NCI-H524 treated with DMSO at 0.1 percent for 48 hours (cell line): ENCODE measurements around the gene PARD3B.
"Not testable (repeated sequence)": the region's sequence is repeated elsewhere in the genome, so short reads cannot be mapped to it uniquely, and the experiment has no call there.

Experiments
- DNase-seq: peaks from one replicate; lab custom pipeline; 2025; lab: John Stamatoyannopoulos, UW

PARD3B gene

DNA sequence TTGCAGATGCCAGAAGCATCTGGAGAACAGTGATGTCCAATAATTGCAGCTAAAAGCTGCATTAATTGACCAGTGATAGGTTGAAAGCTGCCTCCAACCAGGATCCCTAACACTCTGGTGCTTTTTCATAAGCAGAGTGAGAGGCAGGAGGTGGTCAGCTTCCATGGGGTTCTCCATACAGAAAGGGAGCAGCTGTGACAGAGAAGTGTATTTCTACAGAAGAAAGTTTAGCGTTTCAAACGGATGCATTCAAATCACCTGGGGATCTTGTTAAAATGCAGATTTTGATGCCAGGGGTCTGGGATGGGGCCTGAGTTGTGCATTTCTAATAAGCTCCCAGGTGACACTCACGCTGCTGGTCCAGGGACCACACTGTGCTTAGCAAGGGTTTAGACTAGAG lies 920.5 kb downstream of the PARD3B start:
- no peak for DNase-seq

DNA sequence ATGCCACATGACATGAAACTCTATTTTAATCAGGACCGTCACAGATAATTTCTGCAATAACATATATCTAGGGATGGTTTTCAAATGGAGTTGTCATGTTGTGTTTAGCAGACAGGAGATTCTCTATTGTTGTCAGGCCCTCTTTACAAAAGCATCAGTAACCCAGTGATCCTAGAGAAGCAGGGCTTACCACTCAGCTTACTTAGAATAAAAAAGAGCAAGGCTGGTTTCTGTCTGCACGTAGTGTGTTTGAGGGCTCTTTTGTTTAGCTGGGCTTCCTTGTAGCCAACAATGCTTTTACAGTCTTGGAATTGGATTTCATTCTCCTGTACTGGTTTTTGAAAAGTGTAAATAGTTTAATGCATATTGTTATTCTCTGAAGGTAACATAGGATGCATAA lies 926.5 kb downstream of the PARD3B start:
- no peak for DNase-seq

DNA sequence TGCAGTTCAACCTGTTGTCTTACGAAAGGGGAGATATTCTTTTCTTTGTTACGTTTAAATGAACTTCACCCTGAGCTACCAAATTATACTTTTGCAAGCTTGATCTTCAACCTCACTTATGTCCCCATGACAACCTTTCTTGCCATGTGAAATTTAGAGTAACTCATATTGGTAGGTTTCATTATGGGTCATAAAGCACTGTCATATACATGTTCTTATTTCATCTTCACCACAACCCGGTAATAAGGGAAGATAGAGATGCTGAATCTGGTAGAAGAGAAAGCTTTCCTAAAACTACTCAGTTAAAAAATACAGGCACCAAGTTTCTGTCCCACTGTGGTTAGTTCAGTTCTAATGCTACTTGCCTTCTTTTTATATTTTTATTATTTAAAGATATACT lies 928.5 kb downstream of the PARD3B start:
- DNase-seq: no peak

DNA sequence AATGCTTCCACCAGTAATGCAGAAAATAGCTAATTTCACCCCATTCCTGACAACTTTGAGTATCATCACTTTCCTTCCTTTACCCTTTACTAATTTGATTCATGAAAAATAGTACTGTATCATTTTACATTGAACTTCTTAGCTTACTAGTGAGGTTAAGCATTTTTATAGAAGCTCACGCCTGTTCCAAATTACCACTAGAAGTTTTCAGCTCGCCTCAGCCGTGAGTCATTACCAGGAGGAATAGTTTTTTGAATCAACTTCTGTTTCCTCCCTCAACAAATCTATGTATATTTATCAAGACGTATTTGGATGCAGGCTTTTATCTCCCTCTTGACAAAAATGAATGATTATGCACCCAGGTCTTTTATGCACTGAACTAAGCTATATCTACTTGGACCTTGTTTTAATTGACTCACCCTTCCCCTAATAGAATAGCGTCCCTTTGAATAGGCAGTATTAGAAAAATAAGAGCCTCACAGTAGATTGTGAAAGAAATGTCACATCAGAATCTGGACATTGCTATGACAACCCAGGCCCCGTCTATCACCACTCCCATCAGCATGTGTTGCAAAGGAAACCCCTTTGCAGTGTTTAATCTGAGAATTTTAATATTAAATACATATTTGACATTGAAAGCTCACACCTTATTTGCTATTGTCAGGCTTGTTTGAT lies 929.6 kb downstream of the PARD3B start:
- DNase-seq: no peak

DNA sequence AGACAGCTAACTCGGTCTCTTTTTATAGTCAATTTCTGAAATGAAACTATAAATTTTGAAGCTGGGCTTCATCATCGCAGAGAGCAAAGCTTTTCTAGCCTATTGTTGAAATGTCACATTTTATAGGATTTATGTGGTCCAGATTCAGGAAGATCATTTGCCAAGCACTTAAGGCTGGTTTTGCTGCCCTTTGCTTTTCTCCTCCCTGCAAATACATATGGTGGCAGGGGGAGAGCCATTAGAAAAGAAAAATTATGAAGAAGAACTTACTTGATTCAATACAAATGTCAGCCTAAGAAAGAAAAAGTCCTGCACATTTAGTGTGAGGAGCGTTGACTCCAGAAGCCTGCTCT lies 930.1 kb downstream of the PARD3B start:
- no peak for DNase-seq

DNA sequence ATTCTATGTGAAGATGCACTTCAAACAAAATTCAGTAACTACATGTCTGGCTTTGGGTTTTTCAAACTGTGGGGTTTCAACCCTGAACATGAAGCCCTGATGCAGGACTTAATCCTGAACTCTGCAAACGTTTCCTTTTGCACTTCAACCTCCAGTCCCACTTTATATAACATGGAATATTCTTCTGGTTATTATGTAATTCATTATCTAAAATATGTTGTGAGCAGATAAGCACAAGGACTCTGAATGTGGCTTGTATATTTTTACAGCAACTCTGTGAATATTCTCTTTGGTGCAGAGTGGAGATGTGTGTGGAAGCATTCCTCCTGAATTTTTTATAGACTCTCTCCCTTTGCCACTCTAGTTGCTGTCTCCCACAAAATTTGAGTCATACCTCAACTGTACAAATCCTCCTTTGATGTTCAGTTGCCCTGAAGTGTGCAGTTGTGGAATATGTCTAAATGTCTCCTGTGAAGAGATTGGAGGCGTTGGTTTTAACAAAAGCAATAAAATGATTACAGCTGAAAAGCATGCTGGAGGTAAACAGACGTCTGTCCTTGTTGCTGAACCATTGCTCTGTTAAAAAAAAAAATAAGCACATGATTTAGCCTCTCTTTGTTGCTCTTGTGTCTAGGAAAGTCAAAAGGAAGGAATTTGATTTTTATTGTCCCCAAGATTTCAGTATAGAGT lies 931.9 kb downstream of the PARD3B start:
- DNase-seq: no peak

DNA sequence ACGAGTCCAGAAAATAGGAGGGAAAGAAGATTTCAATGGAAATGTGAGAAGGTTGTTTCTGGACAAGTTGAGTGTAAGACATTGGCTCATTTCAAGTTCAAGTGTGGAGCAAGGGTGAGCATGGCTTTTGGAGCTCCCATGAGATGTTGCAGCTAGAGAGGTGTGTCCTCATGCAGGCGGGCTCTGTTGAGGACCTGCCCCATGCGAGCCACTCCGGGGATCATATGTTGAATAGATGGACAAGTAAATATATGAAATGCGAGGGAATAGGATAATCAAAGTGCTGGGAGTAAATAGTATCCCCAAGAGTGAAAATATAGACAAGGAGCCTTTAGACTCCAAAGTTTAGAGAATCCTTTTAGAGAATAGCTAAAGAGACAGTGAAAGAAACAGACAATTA lies 936.6 kb downstream of the PARD3B start:
- DNase-seq: no peak

DNA sequence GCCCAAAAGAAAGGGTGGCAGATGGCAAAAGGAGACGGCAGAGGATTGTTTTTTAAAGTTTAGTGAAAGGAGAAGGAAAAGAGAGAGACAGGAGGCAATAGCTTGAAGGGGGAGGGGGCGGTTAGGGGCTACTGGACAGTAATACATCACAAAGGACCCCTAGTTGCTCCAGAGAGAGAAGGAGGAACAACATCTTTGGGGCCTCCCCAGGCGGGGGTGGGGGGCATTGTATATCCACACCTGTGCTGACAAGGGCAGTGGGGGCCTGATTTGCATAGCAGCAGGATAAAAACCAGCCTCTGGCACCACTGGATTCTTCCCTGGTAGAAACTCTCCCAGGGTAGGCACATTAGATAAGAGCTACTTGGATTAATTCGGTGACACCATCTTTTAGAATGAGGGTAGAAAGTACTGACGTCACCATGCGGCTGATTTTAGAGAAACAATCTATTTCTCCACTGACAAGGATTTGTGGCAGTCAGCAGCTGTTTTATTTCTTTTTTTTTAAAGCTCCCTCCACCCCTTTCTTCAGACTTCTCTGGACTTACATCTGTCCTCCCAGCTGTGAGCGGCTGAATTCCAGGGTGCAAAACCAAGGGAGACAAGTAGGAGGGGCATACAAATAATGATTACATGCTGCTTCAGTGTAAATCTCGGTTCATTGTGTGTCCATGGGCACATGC lies 937.3 kb downstream of the PARD3B start:
- DNase-seq: no peak

DNA sequence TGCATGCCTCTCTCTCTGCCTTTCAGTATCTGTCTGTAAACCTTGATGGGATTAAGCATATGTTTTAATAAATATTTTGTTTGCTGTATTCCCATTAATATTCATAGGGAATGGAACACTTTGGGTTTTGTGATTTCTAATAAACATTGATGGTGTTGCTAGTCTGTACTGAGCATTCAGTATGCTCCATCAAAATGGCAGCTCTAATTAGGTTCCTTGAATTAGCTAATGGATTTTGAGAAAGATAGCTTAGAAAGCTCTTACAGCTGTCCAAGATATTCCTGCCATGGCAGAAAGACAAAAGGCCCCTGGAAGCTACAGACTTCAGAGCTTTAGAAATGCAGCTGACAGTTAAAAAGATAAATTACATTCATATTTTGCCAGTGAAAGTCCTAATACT lies 937.8 kb downstream of the PARD3B start:
- DNase-seq: no peak

DNA sequence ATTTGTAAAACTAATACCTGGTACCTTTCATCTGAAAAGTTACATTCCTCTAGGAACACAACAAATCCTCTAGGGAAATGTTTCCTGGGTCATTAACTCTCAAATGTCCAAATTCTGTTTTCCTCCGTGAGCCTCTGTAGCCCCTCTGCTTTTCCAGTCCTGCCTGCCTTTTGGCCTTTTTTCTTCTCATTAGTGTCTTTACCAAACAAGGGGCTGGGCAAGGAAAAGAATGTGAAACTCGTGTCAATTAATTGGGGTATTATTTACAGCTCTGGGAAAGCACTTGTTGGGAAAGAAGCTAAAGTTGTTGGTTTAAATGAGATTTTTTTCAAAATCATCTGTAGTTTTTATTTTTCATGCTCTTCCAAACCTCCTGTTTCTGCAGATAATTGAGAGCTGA lies 938.9 kb downstream of the PARD3B start:
- DNase-seq: no peak

DNA sequence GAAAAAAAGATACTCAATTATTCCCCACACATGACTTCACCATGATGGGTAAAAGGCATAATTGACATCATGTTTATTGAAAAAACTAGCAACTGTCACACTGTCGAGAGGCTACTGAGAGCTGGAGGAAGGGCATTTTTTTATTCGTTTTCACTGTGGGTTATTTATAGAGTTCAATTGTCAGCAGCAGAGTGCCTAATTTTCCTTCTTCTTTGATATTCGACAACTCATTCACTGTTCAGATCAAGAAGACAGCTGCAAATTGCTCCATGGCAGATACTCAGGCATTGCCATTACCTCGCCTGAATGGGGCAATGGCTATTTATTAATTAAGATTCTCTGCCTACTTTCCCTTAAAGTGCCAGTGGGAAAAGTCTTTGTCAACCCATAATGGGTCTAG lies 939.5 kb downstream of the PARD3B start:
- DNase-seq: no peak

DNA sequence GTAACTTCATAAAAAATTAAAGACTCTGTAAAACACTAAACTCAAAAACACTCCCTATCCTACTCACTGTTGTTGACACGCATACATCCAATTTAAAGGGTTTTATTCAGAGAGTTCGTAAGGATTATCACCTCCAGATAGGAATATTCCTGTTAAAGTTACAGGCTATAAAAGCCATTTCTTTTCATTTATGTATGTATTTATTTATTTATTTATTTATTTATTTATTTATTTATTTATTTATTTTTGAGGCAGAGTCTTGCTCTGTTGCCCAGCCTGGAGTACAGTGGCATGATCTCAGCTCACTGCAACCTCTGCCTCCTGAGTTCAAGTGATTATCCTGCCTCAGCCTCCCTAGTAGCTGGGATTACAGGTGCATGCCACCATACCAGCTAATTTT lies 948.3 kb downstream of the PARD3B start:
- DNase-seq: not testable (repeated sequence)

DNA sequence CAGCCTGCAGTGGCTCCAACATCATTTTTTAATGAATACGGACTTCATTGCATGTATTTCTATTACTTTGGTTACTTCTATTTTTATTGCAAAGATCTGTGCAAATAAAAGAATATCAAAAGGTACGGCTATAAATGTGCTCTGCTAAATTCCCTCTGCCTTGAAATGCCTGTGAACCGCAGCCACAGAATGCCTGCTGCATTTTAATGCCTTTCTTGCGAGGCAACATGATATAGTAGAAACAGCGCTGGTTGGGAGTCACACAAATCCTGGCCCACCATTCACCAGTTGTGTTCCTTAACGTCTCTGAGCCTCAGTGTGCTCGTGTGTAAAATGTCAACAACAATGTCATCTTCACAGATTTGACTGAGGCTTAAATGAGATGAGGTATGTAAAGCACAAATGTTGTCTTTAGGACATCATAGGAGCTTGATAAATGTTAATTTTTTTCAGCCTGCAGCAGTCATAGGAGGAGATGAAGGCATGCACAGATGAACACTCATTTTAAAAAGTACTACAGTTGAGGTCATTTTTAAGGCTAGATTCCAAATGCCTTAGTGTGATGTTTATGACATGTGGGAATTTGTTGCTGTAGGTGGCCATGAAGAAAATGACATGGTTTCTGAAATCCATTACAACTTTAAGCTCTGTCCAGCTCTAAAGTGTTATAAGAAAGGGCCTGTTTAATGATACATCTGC lies 949.4 kb downstream of the PARD3B start:
- no peak for DNase-seq

DNA sequence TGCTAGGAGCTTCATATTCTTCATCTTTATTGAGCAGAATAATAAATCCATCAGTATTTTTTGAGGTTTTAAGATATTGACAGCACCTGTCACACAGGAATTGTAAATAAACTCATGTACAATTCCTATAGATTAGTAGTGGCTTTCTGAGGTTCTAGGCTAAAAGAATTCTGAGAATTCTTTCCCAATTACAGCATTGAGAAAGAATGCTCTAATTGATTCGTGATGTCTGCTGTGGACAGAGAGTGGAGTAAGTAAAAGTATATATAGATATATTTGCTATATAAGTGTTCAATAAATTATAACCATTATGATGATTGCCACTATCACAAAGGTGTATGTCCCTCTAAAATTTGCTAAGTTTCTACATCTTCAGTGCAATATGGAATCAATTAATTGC lies 950.5 kb downstream of the PARD3B start:
- DNase-seq: no peak

DNA sequence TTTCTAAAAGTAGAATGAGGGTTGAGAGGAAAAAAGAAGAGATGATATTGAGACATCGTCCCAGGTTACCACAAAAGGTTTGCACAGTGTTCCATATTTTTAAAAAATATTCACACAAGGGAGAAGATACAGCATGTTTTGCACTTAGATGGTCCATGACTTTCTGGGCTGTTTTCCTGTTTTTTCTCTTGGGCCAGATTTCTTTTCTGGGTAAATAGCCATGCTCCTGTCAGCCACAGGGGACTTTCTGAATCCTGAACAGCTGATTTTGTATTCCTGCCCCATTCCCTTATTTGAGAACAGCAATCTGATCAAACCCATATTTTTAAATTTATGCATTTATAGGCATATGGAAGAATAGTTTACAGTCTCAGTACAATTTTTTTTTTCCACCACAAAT lies 951.1 kb downstream of the PARD3B start:
- no peak for DNase-seq

DNA sequence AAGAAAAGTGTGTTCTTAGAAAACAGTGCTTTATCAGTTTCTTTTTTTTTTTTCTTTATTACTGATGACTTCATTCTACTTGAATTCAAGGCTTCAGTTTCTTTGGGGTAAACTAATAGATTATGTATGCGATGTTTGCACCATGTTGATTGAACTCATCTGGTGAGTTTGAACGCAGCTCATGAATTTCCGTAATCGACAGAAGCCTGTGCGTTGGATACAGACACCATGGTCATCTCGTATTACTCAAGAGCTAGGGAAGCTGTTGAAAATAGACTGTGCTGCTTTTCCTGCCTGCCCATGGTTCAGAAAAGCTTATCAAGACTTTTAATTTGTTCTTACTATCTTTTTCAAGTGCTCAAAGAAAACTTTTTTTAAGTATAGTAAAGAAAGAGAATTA lies 951.5 kb downstream of the PARD3B start:
- DNase-seq: no peak

DNA sequence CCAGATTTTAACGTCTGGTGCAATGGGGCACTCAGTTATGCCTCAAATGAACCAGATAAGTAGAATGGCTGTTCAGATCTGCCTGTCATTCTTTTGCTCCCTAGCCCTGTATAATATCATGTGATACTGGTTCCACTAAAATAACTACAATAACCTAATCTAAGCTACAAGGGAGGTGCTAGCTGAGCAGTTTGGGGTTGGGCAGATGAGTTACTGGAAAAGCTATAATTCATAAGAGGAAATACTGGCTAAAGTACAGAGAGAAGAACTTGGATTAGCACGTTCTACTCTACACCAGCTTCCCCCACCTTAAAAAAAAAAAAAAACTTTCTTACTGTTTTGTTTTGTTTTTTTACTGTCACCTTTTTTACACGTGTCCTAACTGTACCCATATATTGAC lies 953.7 kb downstream of the PARD3B start:
- DNase-seq: no peak

DNA sequence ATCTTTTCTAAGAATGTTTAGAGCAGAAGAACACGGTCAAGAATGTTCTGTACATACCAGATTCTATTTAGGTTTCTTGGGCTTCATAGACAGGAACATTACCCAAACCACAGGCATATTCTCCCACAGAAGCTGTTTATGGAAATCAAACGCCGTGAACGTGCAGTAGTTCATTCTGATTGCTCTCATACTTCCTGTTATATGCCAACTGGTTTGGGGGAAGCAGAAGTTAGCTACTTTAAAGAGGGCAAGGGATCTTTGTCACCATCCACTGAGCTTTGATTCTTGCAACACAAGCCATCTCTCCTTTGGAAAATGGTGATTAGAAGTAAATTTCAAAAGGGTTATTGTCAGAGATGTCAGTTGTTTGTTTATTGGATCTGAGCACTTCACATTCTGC lies 954.8 kb downstream of the PARD3B start:
- no peak for DNase-seq

DNA sequence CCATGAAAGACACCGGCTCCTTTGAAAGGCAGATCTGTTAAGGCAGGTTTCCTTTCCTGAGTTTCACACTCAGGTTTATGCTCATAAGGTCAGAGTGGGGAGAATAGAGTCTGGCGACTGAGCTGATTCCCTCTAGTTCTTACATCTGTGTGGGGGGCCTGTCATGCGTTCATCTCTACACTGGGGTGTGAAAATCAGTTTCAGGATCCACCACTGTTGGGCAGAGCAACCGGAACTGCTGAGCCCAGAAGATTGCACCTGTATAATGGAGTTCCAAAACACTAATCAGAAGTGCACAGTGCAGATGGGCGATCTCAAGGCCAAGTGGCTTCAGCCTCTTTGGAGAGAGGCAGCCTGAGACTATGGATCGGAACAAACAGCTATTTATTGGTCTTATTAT lies 955.7 kb downstream of the PARD3B start:
- DNase-seq: no peak

DNA sequence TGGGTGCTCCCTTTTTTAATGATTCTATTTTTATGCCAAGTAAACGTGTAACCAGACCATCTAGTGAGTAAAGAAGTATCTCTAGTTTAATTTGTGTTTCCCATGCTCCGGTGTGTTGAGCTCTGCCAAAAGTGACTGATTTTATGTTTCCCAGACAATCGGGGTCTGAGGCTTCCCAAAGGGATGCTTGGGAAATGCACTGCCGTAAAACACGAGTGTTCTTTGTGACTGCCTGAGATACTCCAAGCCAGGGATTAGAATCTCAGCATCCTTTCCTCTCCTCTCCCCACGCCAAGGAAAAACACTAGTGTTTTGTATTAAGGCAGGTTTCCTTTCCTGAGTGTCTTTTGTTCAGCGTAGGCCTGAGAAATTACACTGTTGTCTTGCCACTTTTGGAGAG lies 956.6 kb downstream of the PARD3B start:
- DNase-seq: no peak

DNA sequence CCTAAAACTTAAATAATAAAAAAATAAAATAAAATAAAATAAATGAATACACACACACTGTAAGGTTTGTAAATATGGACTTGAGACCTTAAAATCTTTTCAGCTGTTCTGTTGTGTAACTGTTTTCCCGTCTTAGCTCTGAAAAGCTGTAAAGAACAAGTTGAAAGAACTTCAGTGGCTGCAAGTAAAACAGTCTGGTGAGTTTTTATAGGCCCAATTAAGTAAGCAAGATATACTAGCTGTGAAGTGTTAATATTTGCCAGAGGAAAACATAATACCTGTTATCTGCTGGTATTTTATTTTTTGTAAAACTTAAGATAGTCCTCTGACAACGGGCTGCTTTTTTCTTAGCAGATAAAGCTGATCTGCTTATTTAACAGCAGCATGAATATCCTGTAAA lies 960.1 kb downstream of the PARD3B start:
- DNase-seq: no peak

DNA sequence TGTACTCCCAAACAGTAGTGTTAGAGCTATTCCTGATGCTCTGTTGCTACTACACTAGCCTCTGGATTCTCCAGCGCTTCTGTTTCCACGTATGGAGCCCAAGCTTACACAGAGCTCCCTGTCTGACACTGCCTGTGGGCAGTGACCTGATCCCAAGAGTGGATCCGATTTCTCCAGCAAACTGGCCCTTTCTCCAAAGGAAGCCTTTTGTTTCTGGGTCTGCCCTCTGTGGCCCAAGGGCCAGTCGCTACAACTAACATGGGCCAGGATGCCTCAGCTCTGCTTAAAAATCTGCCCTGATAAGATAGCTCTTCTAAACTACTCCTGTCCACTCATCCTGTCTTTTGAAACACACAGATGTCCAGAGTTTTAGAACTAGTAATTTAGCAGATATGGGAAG lies 964.4 kb downstream of the PARD3B start:
- no peak for DNase-seq

DNA sequence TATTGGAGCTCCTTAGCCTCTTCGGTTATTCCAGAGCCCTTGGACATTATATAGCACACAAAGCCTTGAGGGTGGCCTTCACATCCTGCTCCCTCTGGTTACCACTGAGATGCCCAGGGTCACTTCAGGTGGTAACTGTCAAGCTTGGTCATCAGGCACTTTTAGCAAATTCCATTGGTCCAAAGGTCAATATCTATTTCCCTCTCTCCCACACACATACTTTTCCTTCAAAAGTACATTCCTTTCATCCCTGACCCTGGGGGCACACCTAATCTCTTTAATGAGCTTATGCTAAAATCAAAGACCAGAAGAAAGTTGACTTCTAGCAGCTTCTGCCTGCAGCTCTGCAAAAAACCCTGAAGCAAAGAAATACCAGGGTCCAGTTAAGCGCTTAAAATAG lies 965.1 kb downstream of the PARD3B start:
- DNase-seq: no peak
